Loucy (cell line): Measurements from ENCODE around the gene DOK6.

ENCODE experiments used
- EZH2phosphoT487 ChIP-seq: fragments of 200-600 bp; IDR thresholded peaks from 2 replicates; pipeline ENCODE4 v1.6.1; 2018; ENCODE audit warnings: antibody characterized with exemption, mild to moderate bottlenecking, moderate library complexity, borderline replicate concordance
- TF ChIP-seq, protein P1 (sequence below): fragments of 200-600 bp; sonication (generic); conservative IDR thresholded peaks from 2 replicates; pipeline ENCODE4 v1.5.1; 2014; ENCODE audit warnings: mild to moderate bottlenecking, antibody characterized with exemption, low read length

DNA sequence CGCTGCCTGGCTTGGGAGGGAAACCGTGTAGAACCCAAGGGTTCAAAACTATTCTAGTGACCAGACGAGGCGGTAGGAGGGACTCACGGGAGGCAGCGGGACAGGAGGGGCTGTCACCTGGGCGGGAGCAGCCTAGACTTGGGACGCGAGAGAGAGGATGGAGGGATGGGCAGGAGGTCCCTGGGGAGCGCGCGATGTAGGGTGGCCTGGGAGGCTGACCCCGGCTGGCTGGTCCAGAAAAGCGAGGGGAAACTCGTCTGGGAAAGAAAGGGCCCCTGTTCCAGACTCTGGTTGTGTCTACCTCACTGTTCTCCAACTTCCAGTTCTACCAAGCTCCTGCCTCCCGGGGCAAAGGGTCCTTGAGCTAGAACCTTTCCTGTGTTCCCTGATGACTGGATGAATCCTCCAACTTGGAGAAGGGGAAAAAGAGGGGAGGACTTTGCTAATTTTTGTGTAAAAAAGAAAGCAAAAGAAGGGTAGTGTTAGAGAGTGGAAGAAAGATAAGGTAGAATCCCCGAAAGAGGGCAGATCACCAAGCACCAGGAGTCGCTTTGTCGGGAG, 1.4 kb downstream of the DOK6 start:
- TF ChIP-seq, protein P1, sequence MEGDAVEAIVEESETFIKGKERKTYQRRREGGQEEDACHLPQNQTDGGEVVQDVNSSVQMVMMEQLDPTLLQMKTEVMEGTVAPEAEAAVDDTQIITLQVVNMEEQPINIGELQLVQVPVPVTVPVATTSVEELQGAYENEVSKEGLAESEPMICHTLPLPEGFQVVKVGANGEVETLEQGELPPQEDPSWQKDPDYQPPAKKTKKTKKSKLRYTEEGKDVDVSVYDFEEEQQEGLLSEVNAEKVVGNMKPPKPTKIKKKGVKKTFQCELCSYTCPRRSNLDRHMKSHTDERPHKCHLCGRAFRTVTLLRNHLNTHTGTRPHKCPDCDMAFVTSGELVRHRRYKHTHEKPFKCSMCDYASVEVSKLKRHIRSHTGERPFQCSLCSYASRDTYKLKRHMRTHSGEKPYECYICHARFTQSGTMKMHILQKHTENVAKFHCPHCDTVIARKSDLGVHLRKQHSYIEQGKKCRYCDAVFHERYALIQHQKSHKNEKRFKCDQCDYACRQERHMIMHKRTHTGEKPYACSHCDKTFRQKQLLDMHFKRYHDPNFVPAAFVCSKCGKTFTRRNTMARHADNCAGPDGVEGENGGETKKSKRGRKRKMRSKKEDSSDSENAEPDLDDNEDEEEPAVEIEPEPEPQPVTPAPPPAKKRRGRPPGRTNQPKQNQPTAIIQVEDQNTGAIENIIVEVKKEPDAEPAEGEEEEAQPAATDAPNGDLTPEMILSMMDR, result no peak
- TF ChIP-seq EZH2phosphoT487, result no peak
